DMS153 (cell line): Measurements from ENCODE around the gene FAT1.

Source experiments
- DNase-seq: peaks from one replicate; lab custom pipeline; 2025; lab: John Stamatoyannopoulos, UW

Gene FAT1

GRCh38 chr4:186569533-186570192 is 154.0 kb downstream of the FAT1 start:
- no peak for DNase-seq

GRCh38 chr4:186566068-186566467 is 157.6 kb downstream of the FAT1 start:
- no peak for DNase-seq

GRCh38 chr4:186563761-186564160 is 159.9 kb downstream of the FAT1 start:
- DNase-seq: no peak

- DNase-seq: no peak
Measured at GRCh38 chr4:186561748-186562147, 161.9 kb downstream of the FAT1 start.

GRCh38 chr4:186560647-186561046 is 163.0 kb downstream of the FAT1 start:
- no peak for DNase-seq

DNA sequence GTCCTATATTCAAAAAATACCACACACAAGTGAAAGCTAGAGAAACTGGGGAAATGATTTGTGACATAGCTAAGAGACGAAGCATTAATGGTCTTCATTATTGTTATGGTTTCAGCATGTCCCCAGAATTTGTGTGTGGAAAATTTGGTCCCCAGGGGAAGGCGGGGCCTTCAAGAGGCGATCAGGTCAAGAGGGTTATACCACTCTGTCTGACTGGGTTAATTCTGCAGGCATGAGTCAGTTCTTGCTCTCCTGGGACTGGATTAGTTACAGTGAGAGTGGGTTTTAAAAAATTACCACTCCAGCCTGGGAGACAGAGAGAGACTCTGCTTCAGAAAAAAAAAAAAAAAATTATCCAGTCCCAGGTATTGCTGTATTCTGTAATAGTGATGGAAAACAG is 166.2 kb downstream of the FAT1 start:
- peak; percentile 16 for DNase-seq

DNA sequence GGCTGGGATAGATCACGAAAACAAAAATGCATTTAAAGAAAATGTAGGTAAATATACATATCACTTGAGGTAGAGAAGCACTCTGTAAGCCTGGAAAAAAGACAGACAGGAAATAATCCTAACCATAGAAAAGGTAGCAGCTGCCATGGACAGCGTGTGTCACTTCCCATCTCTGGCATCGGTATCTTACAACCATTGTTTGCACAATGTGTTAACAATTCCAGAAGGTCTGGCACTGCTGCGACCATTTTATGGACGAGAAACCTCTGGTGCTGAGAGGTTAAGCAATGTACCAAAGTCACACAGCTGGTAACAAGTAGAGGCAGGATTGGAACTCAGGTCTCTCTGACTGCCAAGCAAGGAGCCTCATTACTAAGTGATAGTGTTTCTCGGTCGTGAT is 166.6 kb downstream of the FAT1 start:
- DNase-seq: peak; percentile 62

DNA sequence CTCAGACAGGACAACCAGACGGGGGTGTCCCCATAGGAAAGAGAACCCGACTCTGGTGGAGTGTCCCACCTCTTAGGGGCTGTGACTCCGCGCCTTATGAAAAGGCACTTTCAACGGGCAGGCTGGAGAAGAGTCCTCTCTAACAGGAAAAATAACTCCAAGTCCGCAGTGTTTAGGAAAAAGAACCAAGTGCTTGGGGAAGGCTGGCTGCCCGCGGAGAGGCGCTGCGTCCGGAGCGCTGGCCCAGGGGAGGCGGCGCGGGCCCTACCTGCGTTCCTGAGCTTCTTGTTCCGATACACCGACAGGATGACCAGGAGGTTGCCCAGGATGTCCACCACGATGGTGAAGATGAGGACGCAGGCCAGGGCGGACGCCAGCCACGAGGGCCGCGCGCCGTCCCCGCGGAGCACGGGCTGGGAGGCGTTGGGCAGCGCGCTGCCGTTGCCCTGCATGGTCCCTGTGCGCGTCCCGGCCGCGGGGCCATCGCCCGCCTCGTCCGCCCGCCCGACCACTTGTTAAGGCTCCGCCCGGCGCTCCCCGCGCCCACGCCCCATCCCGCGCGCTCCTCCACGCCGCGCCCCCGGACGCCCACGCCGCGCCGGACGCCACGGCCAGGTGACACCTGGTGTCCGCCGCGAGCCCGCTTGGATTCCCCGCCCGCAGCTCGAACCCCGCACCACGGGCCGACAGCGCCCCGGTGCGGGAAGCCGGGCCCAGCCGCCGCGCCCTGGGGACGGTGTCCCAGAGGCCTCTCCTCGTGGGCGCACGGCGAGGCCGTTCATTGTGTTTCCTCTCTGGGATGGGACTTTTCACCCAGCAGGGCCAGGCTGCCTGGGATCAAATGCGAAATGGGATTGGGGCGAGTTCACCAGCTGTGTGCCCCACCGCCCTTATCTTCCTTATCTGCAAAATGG is 168.5 kb downstream of the FAT1 start, which contains the start of gene MTNR1A:
MTNR1A (minus strand) TSS at position 654 of the 914 bp plus-strand sequence; CDS start at position 452, 202 bp downstream.
- DNase-seq: peak; percentile 1

- DNase-seq: peak; percentile 70
Measured at GRCh38 chr4:186554539-186554913, 169.1 kb downstream of the FAT1 start.

DNA sequence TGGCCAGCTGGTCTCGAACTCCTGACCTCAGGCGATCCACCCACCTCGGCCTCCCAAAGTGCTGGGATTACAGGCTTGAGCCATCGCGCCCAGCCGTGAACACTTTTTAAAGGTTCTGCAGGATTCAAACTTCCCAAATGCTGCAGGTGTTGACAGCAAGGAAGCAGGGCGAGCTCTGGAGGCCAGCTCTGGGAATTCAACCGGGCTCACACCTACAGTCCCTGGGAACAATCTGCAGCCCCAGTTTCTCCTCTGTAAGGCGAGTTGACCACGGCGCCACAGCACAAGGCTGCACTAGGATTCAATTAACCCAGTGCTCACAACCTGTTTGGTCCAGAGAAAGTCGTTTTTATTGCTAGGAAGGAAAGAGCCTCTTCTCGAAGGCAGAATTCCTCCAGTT is 169.9 kb downstream of the FAT1 start:
- DNase-seq: no peak

- DNase-seq: no peak
Measured at GRCh38 chr4:186551849-186552248, 171.8 kb downstream of the FAT1 start.

DNA sequence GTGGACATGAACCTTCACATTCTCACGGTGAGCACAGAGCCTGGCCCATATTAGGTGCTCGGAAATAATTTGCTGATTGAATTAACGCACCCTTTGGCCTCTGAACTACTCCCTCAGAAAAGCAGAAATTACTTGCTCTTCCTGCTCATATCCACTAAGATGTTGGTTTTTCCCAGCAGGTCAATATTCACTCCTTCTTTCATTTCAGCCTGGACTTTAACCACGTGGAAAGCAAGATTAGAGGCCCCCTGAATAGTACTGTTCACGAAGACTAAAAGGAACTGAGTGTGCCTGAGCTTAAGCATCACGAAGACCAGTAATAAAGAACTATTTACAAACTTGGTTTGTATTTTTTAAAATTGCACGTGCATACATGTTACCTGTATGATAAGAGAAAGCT is 178.2 kb downstream of the FAT1 start:
- DNase-seq: no peak

- no peak for DNase-seq
Measured at GRCh38 chr4:186543206-186543605, 180.4 kb downstream of the FAT1 start.

DNA sequence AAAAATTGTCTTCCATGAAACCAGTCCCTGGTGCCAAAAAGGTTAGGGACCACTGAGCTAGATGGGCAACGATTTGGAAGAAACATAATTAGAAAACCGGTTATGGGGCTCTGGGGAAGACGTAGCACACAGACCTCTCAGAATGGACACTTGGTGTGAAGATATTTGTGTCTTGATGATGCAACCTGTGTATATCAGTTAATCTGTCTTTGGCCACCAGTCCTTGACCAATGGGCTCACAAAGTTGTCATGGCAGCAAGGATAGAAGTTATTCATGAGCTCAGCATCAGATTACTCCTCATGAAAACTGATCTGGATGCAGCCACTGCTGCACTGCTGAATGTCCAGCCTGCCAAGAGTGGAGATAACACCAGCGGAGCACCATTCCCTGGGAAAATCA is 181.9 kb downstream of the FAT1 start:
- no peak for DNase-seq

DNA sequence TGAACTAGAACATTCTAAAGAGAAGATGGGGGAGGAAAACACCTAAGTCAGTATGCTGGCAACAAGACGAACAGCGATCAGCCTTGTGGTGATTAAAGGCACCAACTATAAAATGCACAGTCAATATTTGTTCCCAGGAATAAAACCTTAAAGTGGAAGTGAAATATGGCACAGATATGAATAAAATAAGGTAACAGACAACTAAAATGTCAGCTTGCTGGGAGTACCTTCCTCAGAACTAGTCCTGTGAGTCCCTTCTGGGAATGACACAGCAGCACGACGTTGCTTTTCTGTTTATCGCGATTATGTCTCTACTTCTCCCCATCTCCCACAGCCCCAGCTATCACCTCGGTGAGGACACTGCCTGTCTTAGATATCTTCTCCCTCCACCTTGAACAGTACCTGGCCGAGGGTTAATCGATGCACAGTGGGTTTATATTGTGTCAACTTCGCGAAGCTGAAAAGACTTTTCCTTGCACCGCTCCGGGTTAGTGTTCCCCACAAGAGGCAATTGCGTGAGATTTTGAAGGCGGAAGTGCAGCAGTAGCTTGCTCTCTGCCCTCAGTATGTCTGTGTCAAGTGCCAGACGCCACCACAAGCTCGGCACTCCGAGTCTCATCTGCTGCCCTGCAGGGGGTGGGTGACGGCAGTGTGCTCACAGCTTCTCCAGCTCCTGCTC is 185.7 kb downstream of the FAT1 start:
- DNase-seq: peak; percentile 72
